Measurements from ENCODE around the gene ANKRD18A.
"Not testable (repeated sequence)": the region's sequence is repeated elsewhere in the genome, so short reads cannot be mapped to it uniquely, and the experiment has no call there.

ANKRD18A gene

GRCh38 chr9:38580112-38580511, 40.3 kb downstream of the ANKRD18A start:
- not testable (repeated sequence) for H3K4me3 ChIP-seq (ENCODE audit: low read length); DNase-seq (ENCODE audit: low read depth, low spot score); H3K36me3 ChIP-seq (ENCODE audit: control insufficient read depth, insufficient read depth, low read length); H3K9me3 ChIP-seq (ENCODE audit: control insufficient read depth, insufficient read depth, low read length); H3K27me3 ChIP-seq (ENCODE audit: control insufficient read depth, insufficient read depth, low read length); H3K4me1 ChIP-seq (ENCODE audit: control insufficient read depth, insufficient read depth, low read length); H3K27ac ChIP-seq (ENCODE audit: low read length)
- WGBS (ENCODE audit: insufficient coverage, insufficient read length): no CpG with 5 or more reads among the region's 3 CpGs

GRCh38 chr9:38576181-38576580, 44.2 kb downstream of the ANKRD18A start:
- not testable (repeated sequence) for H3K4me3 ChIP-seq (ENCODE audit: low read length); H3K36me3 ChIP-seq (ENCODE audit: control insufficient read depth, insufficient read depth, low read length); H3K27ac ChIP-seq (ENCODE audit: low read length); H3K4me1 ChIP-seq (ENCODE audit: control insufficient read depth, insufficient read depth, low read length); H3K9me3 ChIP-seq (ENCODE audit: control insufficient read depth, insufficient read depth, low read length); H3K27me3 ChIP-seq (ENCODE audit: control insufficient read depth, insufficient read depth, low read length); DNase-seq (ENCODE audit: low read depth, low spot score)
- no CpG with 5 or more reads among the region's 1 CpG for WGBS (ENCODE audit: insufficient coverage, insufficient read length)

- WGBS (ENCODE audit: insufficient coverage, insufficient read length): no CpG with 5 or more reads among the region's 1 CpG
- not testable (repeated sequence) for H3K27me3 ChIP-seq (ENCODE audit: control insufficient read depth, insufficient read depth, low read length); H3K4me3 ChIP-seq (ENCODE audit: low read length); H3K4me1 ChIP-seq (ENCODE audit: control insufficient read depth, insufficient read depth, low read length); H3K9me3 ChIP-seq (ENCODE audit: control insufficient read depth, insufficient read depth, low read length); H3K36me3 ChIP-seq (ENCODE audit: control insufficient read depth, insufficient read depth, low read length); H3K27ac ChIP-seq (ENCODE audit: low read length); DNase-seq (ENCODE audit: low read depth, low spot score)
Measured at GRCh38 chr9:38566048-38566447, 54.3 kb downstream of the ANKRD18A start.

- H3K27ac ChIP-seq (ENCODE audit: low read length); H3K4me3 ChIP-seq (ENCODE audit: low read length): not testable (repeated sequence)
Measured at GRCh38 chr9:38565178-38565577, 55.2 kb downstream of the ANKRD18A start.

GRCh38 chr9:38563911-38564310, 56.5 kb downstream of the ANKRD18A start:
- not testable (repeated sequence) for H3K36me3 ChIP-seq (ENCODE audit: control insufficient read depth, insufficient read depth, low read length); DNase-seq (ENCODE audit: low read depth, low spot score); H3K4me3 ChIP-seq (ENCODE audit: low read length); H3K27ac ChIP-seq (ENCODE audit: low read length); H3K9me3 ChIP-seq (ENCODE audit: control insufficient read depth, insufficient read depth, low read length); H3K4me1 ChIP-seq (ENCODE audit: control insufficient read depth, insufficient read depth, low read length); H3K27me3 ChIP-seq (ENCODE audit: control insufficient read depth, insufficient read depth, low read length)
- WGBS (ENCODE audit: insufficient coverage, insufficient read length): no CpG with 5 or more reads among the region's 1 CpG

More at GRCh38 chr9:38565178-38565577, 55.2 kb downstream of the ANKRD18A start:
- not testable (repeated sequence) for H3K9me3 ChIP-seq (ENCODE audit: control insufficient read depth, insufficient read depth, low read length); H3K4me1 ChIP-seq (ENCODE audit: control insufficient read depth, insufficient read depth, low read length); H3K27me3 ChIP-seq (ENCODE audit: control insufficient read depth, insufficient read depth, low read length); DNase-seq (ENCODE audit: low read depth, low spot score); H3K36me3 ChIP-seq (ENCODE audit: control insufficient read depth, insufficient read depth, low read length)
- WGBS (ENCODE audit: insufficient coverage, insufficient read length): no CpG with 5 or more reads among the region's 4 CpGs

GRCh38 chr9:38561134-38561533, 59.3 kb downstream of the ANKRD18A start:
- DNase-seq (ENCODE audit: low read depth, low spot score); H3K27me3 ChIP-seq (ENCODE audit: control insufficient read depth, insufficient read depth, low read length): not testable (repeated sequence)

GRCh38 chr9:38559172-38559571, 61.2 kb downstream of the ANKRD18A start:
- H3K27me3 ChIP-seq (ENCODE audit: control insufficient read depth, insufficient read depth, low read length); H3K4me3 ChIP-seq (ENCODE audit: low read length); H3K9me3 ChIP-seq (ENCODE audit: control insufficient read depth, insufficient read depth, low read length); H3K27ac ChIP-seq (ENCODE audit: low read length); DNase-seq (ENCODE audit: low read depth, low spot score); H3K4me1 ChIP-seq (ENCODE audit: control insufficient read depth, insufficient read depth, low read length); H3K36me3 ChIP-seq (ENCODE audit: control insufficient read depth, insufficient read depth, low read length): not testable (repeated sequence)
- no CpG with 5 or more reads among the region's 3 CpGs for WGBS (ENCODE audit: insufficient coverage, insufficient read length)

More at GRCh38 chr9:38561134-38561533, 59.3 kb downstream of the ANKRD18A start:
- not testable (repeated sequence) for H3K4me3 ChIP-seq (ENCODE audit: low read length); H3K36me3 ChIP-seq (ENCODE audit: control insufficient read depth, insufficient read depth, low read length); H3K9me3 ChIP-seq (ENCODE audit: control insufficient read depth, insufficient read depth, low read length); H3K4me1 ChIP-seq (ENCODE audit: control insufficient read depth, insufficient read depth, low read length); H3K27ac ChIP-seq (ENCODE audit: low read length)
- no CpG with 5 or more reads among the region's 2 CpGs for WGBS (ENCODE audit: insufficient coverage, insufficient read length)

GRCh38 chr9:38557746-38558145, 62.6 kb downstream of the ANKRD18A start:
- not testable (repeated sequence) for DNase-seq (ENCODE audit: low read depth, low spot score); H3K27ac ChIP-seq (ENCODE audit: low read length); H3K27me3 ChIP-seq (ENCODE audit: control insufficient read depth, insufficient read depth, low read length); H3K9me3 ChIP-seq (ENCODE audit: control insufficient read depth, insufficient read depth, low read length); H3K36me3 ChIP-seq (ENCODE audit: control insufficient read depth, insufficient read depth, low read length); H3K4me3 ChIP-seq (ENCODE audit: low read length); H3K4me1 ChIP-seq (ENCODE audit: control insufficient read depth, insufficient read depth, low read length)
- WGBS (ENCODE audit: insufficient coverage, insufficient read length): no CpG with 5 or more reads among the region's 1 CpG

- not testable (repeated sequence) for DNase-seq (ENCODE audit: low read depth, low spot score); H3K4me1 ChIP-seq (ENCODE audit: control insufficient read depth, insufficient read depth, low read length); H3K9me3 ChIP-seq (ENCODE audit: control insufficient read depth, insufficient read depth, low read length); H3K27me3 ChIP-seq (ENCODE audit: control insufficient read depth, insufficient read depth, low read length); H3K27ac ChIP-seq (ENCODE audit: low read length); H3K36me3 ChIP-seq (ENCODE audit: control insufficient read depth, insufficient read depth, low read length); H3K4me3 ChIP-seq (ENCODE audit: low read length)
- no CpG with 5 or more reads among the region's 2 CpGs for WGBS (ENCODE audit: insufficient coverage, insufficient read length)
Measured at GRCh38 chr9:38554966-38555365, 65.4 kb downstream of the ANKRD18A start.

GRCh38 chr9:38553019-38553418, 67.4 kb downstream of the ANKRD18A start:
- not testable (repeated sequence) for DNase-seq (ENCODE audit: low read depth, low spot score); H3K27me3 ChIP-seq (ENCODE audit: control insufficient read depth, insufficient read depth, low read length); H3K36me3 ChIP-seq (ENCODE audit: control insufficient read depth, insufficient read depth, low read length); H3K27ac ChIP-seq (ENCODE audit: low read length); H3K4me3 ChIP-seq (ENCODE audit: low read length); H3K9me3 ChIP-seq (ENCODE audit: control insufficient read depth, insufficient read depth, low read length); H3K4me1 ChIP-seq (ENCODE audit: control insufficient read depth, insufficient read depth, low read length)
- no CpG with 5 or more reads among the region's 4 CpGs for WGBS (ENCODE audit: insufficient coverage, insufficient read length)

- no CpG with 5 or more reads among the region's 2 CpGs for WGBS (ENCODE audit: insufficient coverage, insufficient read length)
- H3K36me3 ChIP-seq (ENCODE audit: control insufficient read depth, insufficient read depth, low read length); H3K27me3 ChIP-seq (ENCODE audit: control insufficient read depth, insufficient read depth, low read length); DNase-seq (ENCODE audit: low read depth, low spot score); H3K27ac ChIP-seq (ENCODE audit: low read length); H3K4me1 ChIP-seq (ENCODE audit: control insufficient read depth, insufficient read depth, low read length); H3K4me3 ChIP-seq (ENCODE audit: low read length); H3K9me3 ChIP-seq (ENCODE audit: control insufficient read depth, insufficient read depth, low read length): not testable (repeated sequence)
Measured at GRCh38 chr9:38546497-38547163, 73.8 kb downstream of the ANKRD18A start.
